Measurements from ENCODE around the gene RTF1.

- TF ChIP-seq CTCF (IDR thresholded peaks at IDR 0.05) (no peak), POLR2A (IDR thresholded peaks at IDR 0.05) (no peak), EP300 (IDR thresholded peaks at IDR 0.05) (no peak)
Measured at GRCh38 chr15:41482110-41482877, 65.4 kb downstream of the RTF1 start.
